ENCODE data around the gene IRX3. TPM values are rescaled to one million over a fixed set of nuclear protein-coding genes. Genes with fewer than 3 reads are reported as not detected.

IRX3 gene
- total RNA-seq, 2 donors from 2014 or later: 5.0 to 21.6 TPM

DNA sequence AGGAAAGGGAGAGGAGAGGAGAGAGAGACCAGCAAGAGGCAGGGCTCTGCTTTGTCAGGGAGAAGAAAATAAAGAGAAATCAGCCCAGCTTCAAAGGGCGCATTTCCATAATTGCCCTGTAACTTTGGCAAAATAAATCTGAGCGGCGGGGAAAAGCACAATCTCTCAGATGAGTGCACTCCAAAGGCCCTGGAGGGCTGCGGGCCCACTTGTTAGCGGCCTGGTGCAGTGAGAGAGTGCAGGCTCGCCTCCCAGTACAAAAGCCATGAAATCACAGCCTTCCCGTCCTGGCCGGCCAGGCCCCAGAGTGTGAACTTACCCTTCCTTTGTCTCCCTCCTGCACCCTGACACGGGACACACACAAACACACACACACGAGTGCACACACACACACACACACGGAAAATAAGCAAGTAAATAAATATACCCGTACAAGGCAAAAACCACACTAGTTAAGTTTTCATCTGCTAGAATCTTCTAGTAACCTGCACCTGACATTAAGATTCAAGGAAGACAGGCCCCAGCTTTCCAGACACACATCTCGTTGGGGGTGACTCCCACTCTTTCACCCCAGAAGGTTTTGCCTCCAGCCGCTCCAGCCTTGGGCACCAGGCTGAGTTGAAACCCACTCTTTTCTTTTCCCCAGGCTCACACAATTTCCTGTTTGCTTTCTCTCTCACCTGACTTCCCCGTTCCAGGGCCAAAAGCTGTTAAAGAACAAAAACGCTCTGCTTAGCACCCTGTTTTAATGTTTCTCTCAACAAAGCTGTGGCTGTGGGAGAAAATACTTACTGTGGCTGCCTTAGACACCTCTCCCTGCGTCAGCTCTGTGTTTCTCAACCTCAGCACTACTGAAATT is 8.5 kb downstream of the IRX3 start:
- H3K27me3 ChIP-seq: peaks cover 9 to 11% of the 10 kb centered on the region in 2 donors
- TF ChIP-seq, protein P1, sequence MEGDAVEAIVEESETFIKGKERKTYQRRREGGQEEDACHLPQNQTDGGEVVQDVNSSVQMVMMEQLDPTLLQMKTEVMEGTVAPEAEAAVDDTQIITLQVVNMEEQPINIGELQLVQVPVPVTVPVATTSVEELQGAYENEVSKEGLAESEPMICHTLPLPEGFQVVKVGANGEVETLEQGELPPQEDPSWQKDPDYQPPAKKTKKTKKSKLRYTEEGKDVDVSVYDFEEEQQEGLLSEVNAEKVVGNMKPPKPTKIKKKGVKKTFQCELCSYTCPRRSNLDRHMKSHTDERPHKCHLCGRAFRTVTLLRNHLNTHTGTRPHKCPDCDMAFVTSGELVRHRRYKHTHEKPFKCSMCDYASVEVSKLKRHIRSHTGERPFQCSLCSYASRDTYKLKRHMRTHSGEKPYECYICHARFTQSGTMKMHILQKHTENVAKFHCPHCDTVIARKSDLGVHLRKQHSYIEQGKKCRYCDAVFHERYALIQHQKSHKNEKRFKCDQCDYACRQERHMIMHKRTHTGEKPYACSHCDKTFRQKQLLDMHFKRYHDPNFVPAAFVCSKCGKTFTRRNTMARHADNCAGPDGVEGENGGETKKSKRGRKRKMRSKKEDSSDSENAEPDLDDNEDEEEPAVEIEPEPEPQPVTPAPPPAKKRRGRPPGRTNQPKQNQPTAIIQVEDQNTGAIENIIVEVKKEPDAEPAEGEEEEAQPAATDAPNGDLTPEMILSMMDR (IDR thresholded peaks at IDR 0.05): no peak
- no peaks in the 10 kb centered on the region for H3K9me3 ChIP-seq
- no peak for DNase-seq (ENCODE audit: low spot score)
- no peaks in the 10 kb centered on the region for H3K36me3 ChIP-seq
- no peak overlapping the region for H3K27ac ChIP-seq
- peaks cover 0 to 17% of the 10 kb centered on the region in 2 donors for H3K4me1 ChIP-seq
- no peak overlapping the region for H3K4me3 ChIP-seq

- Histone ChIP-seq H3K9me3 (no peaks in the 10 kb centered on the region), H3K27me3 (peaks cover 0 to under 1% of the 10 kb centered on the region in 2 donors), H3K4me1 (no peaks in the 10 kb centered on the region), H3K4me3 (no peak overlapping the region), H3K27ac (no peak overlapping the region), H3K36me3 (no peaks in the 10 kb centered on the region)
- DNase-seq (ENCODE audit: low spot score): no peak
- TF ChIP-seq, protein P1 (IDR thresholded peaks at IDR 0.05): no peak
These were observed 10.6 kb downstream of the IRX3 start for GRCh38 chr16:54275956-54276355.

- DNase-seq (ENCODE audit: low spot score): no peak
- Histone ChIP-seq H3K9me3 (no peaks in the 10 kb centered on the region), H3K4me1 (no peaks in the 10 kb centered on the region), H3K36me3 (no peaks in the 10 kb centered on the region), H3K27me3 (no peaks in the 10 kb centered on the region), H3K27ac (no peak overlapping the region), H3K4me3 (no peak overlapping the region)
- TF ChIP-seq, protein P1 (IDR thresholded peaks at IDR 0.05): no peak
These were observed 13.0 kb downstream of the IRX3 start for GRCh38 chr16:54273566-54273965.

- Histone ChIP-seq H3K4me3 (no peak overlapping the region), H3K27me3 (no peaks in the 10 kb centered on the region), H3K9me3 (no peaks in the 10 kb centered on the region), H3K36me3 (no peaks in the 10 kb centered on the region), H3K4me1 (no peaks in the 10 kb centered on the region), H3K27ac (no peak overlapping the region)
- TF ChIP-seq, protein P1 (IDR thresholded peaks at IDR 0.05): no peak
- DNase-seq (ENCODE audit: low spot score): no peak
These were observed 15.9 kb downstream of the IRX3 start for GRCh38 chr16:54270711-54271110.

- H3K4me1 ChIP-seq: no peaks in the 10 kb centered on the region
- no peak for DNase-seq (ENCODE audit: low spot score)
- no peak overlapping the region for H3K27ac ChIP-seq
- H3K27me3 ChIP-seq: no peaks in the 10 kb centered on the region
- H3K36me3 ChIP-seq: no peaks in the 10 kb centered on the region
- no peak overlapping the region for H3K4me3 ChIP-seq
- H3K9me3 ChIP-seq: no peaks in the 10 kb centered on the region
- TF ChIP-seq, protein P1 (IDR thresholded peaks at IDR 0.05): no peak
These were observed 17.1 kb downstream of the IRX3 start for GRCh38 chr16:54269461-54269860.

Measured in right atrium auricular region (tissue), 2 donors.